HG03571 (cell line): ENCODE measurements around the gene CTRL.
"Not testable (repeated sequence)": the region's sequence is repeated elsewhere in the genome, so short reads cannot be mapped to it uniquely, and the experiment has no call there.

Source experiments
- ATAC-seq: cut with Tn5 transposase; IDR thresholded peaks from one replicate; pipeline ENCODE4 v1.9.1; 2021; ENCODE audit not compliant: unreplicated experiment

Gene CTRL

DNA sequence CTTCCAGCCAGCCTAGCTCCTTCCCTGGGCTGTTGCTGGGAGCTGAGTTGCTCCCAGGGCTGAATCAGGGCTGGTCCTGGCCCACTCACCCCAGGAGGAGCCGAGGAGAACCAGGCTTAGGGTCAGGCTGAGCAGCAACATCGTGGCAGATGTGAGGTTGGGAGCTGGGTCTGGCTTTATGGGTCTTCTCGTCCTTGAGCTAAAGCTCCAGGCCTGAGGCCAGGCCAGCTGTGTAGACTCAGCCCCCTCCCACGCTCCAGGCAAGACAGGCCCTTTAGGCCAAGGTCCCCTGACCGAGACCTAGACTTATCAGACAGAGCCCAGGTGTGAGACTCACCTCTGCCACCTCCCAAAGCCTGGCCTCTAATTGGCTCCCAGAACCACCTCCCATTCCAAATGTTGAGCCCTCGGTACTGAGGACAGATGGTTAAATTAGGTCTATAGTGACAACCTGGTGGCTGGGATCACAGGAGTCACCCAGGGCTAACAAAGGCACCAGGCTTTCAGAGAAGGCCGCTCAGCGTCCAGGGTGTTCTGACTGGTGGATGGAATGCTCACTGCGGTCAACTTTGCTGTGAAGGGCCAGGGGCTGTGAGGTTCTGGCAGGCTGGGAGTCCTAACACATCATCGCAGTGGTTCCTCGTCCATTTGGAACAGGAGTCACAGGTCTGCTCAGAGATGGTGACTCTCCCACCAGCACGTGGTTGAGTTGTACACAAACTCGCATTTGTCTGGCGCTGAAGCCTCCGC lies at the start of gene CTRL:
Gene CTRL, minus strand, starts transcription at position 151 of the 750 bp plus-strand sequence. Its CDS starts 10 bp downstream, at position 141.
- no peak for ATAC-seq

GRCh38 chr16:67979955-67980678 lies 48.5 kb upstream of the CTRL start, which contains the start of gene DPEP3:
TSS of gene DPEP3 (minus strand) at chr16:67980499. CDS start at chr16:67980380, 119 bp downstream.
- ATAC-seq: no peak

DNA sequence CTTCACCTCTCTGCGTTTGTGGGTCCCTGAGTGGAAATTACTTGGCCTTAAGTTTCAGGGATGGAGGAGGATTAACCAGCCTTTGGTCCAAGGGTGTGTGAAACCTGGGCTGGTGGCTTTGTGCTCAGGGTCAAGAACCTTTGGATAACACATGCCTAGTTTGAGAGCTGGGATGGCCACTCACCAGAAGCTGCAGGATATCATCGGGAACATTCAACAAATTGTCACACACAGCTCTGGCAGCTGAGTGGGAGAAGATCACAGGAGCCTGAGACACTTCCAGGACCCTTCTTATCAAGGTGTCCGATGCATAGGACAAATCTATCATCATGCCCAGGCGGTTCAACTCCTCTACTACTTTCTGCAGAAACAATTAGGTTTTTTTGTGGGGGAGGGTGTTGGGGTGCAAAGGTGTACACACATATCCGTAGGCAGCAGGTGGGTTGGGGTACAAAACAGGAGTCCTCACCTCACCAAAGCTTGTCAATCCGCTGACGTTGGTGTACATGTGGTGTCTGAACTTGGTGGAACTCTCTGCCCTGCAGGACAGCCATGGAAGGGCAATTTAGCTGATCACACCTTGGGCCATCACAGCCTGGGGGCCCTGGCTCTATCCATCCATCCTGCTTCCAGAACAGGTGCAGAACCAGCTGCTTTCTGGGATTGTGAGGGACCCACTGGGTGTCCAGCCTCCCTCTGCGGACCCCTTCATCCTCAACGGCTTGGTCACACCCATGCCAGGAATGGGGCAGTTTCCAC lies 46.0 kb upstream of the CTRL start:
- ATAC-seq: no peak

GRCh38 chr16:67977005-67977404 lies 45.3 kb upstream of the CTRL start:
- ATAC-seq: no peak

DNA sequence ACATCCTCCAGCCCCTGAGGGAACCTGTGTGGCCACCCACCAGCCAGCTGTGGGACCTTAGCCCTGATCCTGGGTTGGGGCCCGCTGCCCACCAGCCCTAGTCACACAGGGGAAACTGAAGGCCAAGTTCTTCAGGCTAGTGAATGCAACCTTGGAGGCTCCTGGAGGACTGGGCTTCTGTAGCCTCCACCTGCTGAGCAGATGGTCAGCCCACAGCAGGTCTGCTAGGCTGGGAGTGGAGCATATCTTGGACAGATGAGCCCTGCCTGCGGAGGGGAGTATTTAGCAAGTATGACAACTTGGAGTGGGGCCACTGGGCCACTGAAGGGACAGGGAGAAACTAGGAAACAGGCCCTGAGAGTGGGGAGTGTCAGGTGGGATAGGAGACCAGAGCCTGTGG lies 44.5 kb upstream of the CTRL start:
- ATAC-seq: no peak

GRCh38 chr16:67975321-67976105 lies 43.9 kb upstream of the CTRL start:
- no peak for ATAC-seq

DNA sequence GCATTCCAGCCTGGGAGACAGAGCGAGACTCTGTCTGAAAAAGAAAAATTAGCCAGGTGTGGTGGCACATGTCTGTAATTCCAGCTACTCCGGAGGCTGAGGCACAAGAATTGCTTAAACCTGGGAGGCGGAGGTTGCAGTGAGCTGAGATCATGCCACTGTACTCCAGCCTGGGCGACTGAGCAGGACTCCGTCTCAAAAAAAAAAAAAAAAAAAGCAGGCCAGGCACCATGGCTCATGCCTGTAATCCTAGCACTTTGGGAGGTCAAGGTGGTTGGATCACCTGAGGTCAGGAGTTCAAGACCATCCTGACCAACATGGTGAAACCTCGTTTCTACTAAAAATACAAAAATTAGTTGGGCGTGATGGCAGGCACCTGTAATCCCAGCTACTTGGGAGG lies 40.6 kb upstream of the CTRL start:
- not testable (repeated sequence) for ATAC-seq

DNA sequence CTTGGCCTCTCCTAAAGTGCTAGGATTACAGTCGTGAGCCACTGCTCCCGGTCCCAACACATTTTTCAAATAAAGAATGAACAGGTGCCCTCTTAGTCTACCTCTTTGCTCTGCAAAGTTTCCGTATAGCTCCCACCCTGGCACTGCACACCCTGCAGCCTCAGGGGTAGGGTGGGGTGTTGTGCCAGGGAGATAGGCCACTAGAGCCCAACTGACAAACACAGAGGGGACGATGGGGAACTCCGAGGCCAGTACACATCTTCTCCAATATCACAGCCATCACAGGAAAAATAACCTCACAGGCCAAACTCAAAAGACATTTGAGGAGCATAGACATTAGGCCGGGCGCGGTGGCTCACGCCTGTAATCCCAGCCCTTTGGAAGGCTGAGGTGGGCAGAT lies 39.4 kb upstream of the CTRL start:
- ATAC-seq: no peak

- ATAC-seq: no peak
Observed at GRCh38 chr16:67969254-67970039, 37.8 kb upstream of the CTRL start.

DNA sequence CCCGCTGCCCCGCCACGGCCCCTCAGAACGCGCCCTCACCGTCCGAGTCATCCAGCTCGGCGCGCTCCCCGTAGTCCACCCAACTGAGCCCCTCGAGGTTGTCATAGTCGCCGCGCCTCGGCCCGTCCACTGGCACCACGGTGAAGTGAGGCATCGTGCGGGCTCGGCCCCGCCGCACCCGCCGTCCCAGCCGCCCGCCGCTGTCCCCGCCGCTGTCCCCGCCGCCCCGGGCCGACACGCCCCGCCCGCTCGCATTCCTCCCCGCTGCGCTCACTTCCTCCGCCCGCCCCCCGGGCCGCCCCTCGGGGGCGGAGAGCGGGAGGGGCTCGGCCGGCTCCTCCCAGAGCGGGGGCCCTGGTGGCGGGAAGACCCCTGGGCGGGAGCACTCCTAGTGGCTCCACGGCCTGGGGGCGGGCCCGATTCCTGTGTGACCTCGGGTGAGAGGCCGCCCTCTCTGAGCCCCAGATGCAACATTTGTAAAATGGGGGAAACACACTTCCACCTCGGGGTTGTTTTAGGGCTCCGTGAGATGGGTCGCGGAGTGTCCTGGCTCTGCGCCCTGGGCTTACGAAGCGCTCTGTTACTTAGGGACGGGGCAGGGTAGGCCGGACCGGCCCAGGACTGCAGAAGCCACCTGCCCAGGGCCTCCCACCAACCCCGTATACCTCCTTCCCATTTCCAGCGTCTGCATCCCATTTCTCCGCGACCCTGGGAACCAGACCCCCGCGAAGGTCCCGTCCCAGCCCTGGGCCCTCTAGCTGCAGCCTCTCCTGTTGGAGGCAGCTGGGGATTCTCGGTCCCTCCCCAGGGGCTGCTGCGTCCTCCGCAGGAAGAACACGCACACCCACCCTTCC lies 37.0 kb upstream of the CTRL start, which contains the start of gene SLC12A4:
Gene SLC12A4, minus strand, starts transcription at position 238 of the 854 bp plus-strand sequence. Its CDS starts 84 bp downstream, at position 154.
- ATAC-seq: peak; percentile 80

DNA sequence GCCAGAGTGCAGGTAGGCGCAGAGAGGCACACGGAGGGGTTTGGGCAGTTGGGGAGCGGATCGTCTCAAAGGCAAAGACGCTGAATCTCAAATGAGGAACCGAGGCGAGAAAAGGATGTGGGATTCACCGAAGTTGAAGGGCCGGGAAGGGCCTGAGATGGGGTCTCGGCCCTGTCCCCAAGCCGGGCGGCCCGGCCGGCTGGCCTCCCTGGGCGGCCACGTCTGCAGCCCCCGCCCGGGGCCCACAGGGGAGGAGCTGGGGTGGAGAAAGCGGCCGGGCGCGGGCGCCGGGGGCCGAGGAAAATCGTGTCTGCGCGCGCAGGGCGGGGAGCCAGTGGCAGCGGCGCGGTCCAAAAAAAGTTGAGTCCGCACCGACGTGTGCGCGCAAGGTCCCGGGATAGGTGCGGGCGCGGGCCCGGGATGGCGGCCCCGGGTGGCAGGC lies 36.3 kb upstream of the CTRL start:
- ATAC-seq: peak; percentile 20

- ATAC-seq: no peak
Observed at GRCh38 chr16:67967183-67967957, 35.7 kb upstream of the CTRL start.

- ATAC-seq: no peak
Observed at GRCh38 chr16:67966549-67967182, 35.0 kb upstream of the CTRL start.

DNA sequence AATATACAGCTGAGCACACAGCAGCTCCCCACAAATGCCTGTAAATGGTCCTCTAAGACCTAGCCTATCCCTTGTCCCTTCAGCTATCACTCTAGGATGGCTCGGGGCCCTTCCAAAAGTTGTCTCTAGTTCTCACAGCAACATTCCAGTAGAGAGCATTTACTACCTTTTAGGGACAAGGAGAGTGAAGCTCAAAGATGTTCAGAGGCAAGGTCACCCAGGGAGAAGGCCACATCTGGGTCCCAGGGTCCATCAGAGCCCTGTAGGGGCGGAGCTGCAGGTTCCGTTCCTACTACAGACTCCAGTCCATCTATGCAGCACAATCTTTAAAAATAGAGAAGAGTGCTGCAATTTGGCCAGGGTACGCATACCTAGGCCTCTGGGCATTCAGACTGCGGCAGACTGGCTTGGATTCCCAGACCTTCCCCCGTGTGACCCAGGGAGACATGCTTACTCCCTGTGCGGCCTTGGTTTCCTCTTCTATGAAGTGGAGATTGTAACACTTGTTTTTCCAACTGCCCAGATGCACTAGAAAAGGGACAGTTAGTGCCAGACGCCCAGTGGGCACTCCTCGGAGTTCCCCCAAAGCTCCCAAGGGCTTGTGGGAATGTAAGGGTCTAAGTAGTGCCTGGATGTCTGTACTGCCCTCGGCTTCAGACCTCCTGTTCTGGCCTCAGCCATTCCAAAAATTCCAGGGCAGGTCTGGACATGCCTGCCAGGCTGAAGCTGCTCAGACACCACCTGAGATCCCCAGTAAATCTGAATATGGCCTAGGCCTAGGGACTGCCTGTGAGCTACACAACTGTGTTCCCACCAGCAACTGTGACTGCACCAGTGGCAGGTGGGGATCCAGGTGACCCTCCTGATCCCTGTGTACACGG lies 34.2 kb upstream of the CTRL start:
- ATAC-seq: no peak

DNA sequence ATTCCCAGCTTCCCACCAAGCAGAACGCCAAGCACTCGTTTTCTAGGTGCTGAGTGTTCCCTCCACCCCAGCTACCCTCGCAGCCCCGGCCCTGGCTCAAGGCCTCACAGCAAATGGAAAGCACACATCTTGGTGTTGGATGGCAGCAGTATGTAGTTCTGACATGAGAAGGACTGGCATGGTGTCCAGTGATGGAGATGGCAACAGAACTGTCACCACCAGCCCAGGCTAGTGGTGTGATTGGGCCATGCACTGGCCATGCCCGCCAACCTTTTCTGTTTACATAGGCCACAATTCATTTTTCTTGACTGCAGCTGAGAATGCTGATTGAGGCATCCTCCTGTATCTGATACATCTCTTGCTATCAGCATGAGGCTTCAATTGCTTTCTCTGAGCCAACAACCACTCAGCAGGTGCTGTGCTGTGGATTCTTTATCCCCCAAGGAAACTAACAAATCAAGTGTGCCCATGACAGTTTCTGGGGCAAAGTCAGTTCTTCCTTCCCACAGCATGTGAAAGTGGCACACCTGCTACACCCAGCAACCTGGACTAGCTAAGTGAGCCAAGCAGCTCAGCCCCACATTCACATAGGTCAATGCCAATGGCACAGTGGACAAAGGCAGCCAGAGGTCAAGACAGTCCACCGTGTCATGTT lies 32.9 kb upstream of the CTRL start:
- no peak for ATAC-seq

- no peak for ATAC-seq
Observed at GRCh38 chr16:67963662-67964321, 32.1 kb upstream of the CTRL start.
